GM19099 (cell line): ENCODE results near the gene KAT2A.

Source experiments
- POLR2A ChIP-seq: IDR thresholded peaks from 3 replicates; pipeline ENCODE4 v1.6.1; 2011; ENCODE audit warnings: low read depth; ENCODE audit not compliant: insufficient read length; ENCODE audit errors: extremely low read depth

Gene KAT2A

GRCh38 chr17:42110301-42111264, 10.6 kb downstream of the KAT2A start:
- no peak for TF ChIP-seq POLR2A

- no peak for TF ChIP-seq POLR2A
Observed at GRCh38 chr17:42109086-42109485, 12.1 kb downstream of the KAT2A start.

- TF ChIP-seq POLR2A = peak; percentile 28
Observed at GRCh38 chr17:42107597-42108576, 13.3 kb downstream of the KAT2A start.

- no peak for TF ChIP-seq POLR2A
Observed at GRCh38 chr17:42107124-42107523, 14.0 kb downstream of the KAT2A start.

GRCh38 chr17:42106009-42106408, 15.2 kb downstream of the KAT2A start:
- TF ChIP-seq POLR2A = no peak

GRCh38 chr17:42104264-42104663, 16.9 kb downstream of the KAT2A start:
- TF ChIP-seq POLR2A = no peak

- TF ChIP-seq POLR2A = no peak
Observed at GRCh38 chr17:42103221-42103954, 17.8 kb downstream of the KAT2A start.

- TF ChIP-seq POLR2A = no peak
Observed at GRCh38 chr17:42101513-42102292, 19.5 kb downstream of the KAT2A start.

- TF ChIP-seq POLR2A = no peak
Observed at GRCh38 chr17:42098730-42099399, 22.3 kb downstream of the KAT2A start.

- TF ChIP-seq POLR2A = no peak
Observed at GRCh38 chr17:42097691-42098631, 23.2 kb downstream of the KAT2A start, which contains the start of gene ZNF385C. Gene ZNF385C, minus strand, starts transcription at chr17:42098473. Its CDS starts 35,417 bp downstream, at chr17:42063056.

- TF ChIP-seq POLR2A = no peak
Observed at GRCh38 chr17:42096360-42097111, 24.6 kb downstream of the KAT2A start.
